Ovary (tissue), 9 donors: ENCODE results near the gene NYAP1. TPM values are rescaled to one million over a fixed set of nuclear protein-coding genes. Genes with fewer than 3 reads are reported as not detected.
A peak's percentile ranks its signal among the peaks of the same experiment; 100 is the strongest.
"Not testable (repeated sequence)": the region's sequence is repeated elsewhere in the genome, so short reads cannot be mapped to it uniquely, and the experiment has no call there.

Source experiments
- DNase-seq, 5 donors: peaks; one replicate each; pipeline ENCODE4 v3.0.0-alpha.2; 2019 to 2020
- H3K27ac ChIP-seq, 2 donors: fragments of 200-600 bp; one replicate each; pipeline versions ENCODE4 v1.5.1 to v1.8.0; 2019 to 2022
- H3K27me3 ChIP-seq: fragments of 200-600 bp; one replicate; pipeline ENCODE4 v1.8.0; 2022
- H3K36me3 ChIP-seq: fragments of 200-600 bp; sonication (generic); one replicate; pipeline ENCODE4 v1.5.1; 2019
- H3K4me1 ChIP-seq: one replicate; pipeline ENCODE4 v1.8.1; 2013; ENCODE audit warnings: mild to moderate bottlenecking, moderate library complexity; ENCODE audit not compliant: insufficient read depth
- H3K4me3 ChIP-seq: fragments of 200-600 bp; sonication (generic); one replicate; pipeline ENCODE4 v1.5.1; 2017
- H3K9me3 ChIP-seq, 2 donors: fragments of 200-600 bp in 1 of 2; sonication (generic) in 1 of 2; one replicate each; pipeline versions ENCODE4 v1.5.1 to v1.8.1; 2013 to 2019; ENCODE audit warnings: mild to moderate bottlenecking in 1 of 2, moderate library complexity in 1 of 2
- EP300 ChIP-seq: sonication (generic); formaldehyde crosslinking; IDR thresholded peaks from one replicate; pipeline ENCODE4 v1.6.1; 2017; ENCODE audit warnings: antibody characterized with exemption
- POLR2A ChIP-seq: fragments of 450-650 bp; IDR thresholded peaks from one replicate; pipeline ENCODE4 v1.6.1; 2017; ENCODE audit warnings: antibody characterized with exemption, mild to moderate bottlenecking, moderate library complexity
- WGBS, 3 donors: extraction: QIAGEN DNeasy Blood & Tissue Kit in 1 of 3; methylation state at CpG; one replicate each; pipeline versions ENCODE4 v1.1.5 to v1.1.7; 2013 to 2017; 5-methylcytosine and 5-hydroxymethylcytosine counted together
- intact Hi-C, 4 donors: fragments of 100-400 bp; cut with DNase I; formaldehyde crosslinking; loops; one replicate each; pipeline versions ENCODE4 v1.11.0 to v1.15.1; 2022 to 2023
- polyA plus RNA-seq, 2 donors: library from polyadenylated mRNA; stranded (reverse); fragments of 200-250 nt in 1 of 2; fragments of 350-450 nt in 1 of 2; fragmentation: Illumina TruSeq in 1 of 2; extraction: RNeasy Lipid Tissue Mini Kit (QIAGEN cat#74804) in 1 of 2; gene quantifications; one replicate each; pipeline ENCODE4 v1.2.3, GENCODE V29; 2013 to 2014
- total RNA-seq, 7 donors: library from RNA; depleted of rRNA in 2 of 7; stranded (reverse); fragments of >200 nt in 2 of 7; fragmentation: NEBNext Ultra II Directional in 3 of 7; extraction: Animal tissue kit (Norgen Biotek cat#: 25700) in 3 of 7; gene quantifications; one replicate each; pipeline versions ENCODE4 v1.1.0 to v1.2.4, GENCODE V29; 2016 to 2023
- TF ChIP-seq, protein P1 (sequence below), 3 donors: fragments of 450-650 bp in 2 of 3; fragments of 200-600 bp in 1 of 3; IDR thresholded peaks; one replicate each; pipeline versions ENCODE4 v1.5.1 to v1.8.0; 2016 to 2022; ENCODE audit warnings: antibody characterized with exemption in 3 of 3, mild to moderate bottlenecking in 1 of 3
- donor health status: DM: no; HTN: no; CAD: no; lungs with moderate emphysema.
- donor health status: DM: no; HTN: no; CAD: no.
- donor health status: Bipolar disorder and iron deficiency.
- donor health status: DM: yes; HTN: yes; CAD: no.
- donor health status: DM: no; HTN: no; CAD: no.
- donor health status: DM: yes; HTN: yes; CAD: no.

NYAP1 gene
- total and polyA plus RNA-seq, 9 donors = 0.28 to 10.1 (median 6.8) TPM

DNA sequence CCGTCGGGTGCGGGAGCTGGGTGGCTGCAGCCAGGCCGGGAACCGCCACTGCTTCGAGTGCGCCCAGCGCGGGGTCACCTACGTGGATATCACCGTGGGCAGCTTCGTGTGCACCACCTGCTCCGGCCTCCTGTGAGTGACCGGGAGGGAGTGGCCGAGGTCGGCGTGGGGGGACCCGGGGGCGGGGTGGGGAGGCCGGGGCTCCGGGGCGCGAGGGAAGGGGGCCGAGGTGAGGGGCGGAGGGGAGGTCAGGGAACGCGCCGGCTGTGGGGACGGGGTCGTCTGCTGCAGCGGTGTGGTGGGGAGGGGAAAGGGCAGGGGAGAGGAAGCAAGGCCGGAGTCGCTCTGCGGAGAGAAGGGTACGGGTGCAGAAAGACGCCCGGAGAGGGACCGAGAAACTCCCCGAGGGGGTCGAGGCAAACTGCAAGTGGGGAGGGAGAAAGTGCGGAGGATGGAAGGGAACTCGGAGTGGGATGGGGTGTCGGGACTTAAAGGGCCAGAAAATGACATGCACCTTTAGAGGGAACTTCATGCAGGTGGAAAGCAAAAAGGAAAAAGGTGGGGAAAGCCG lies 55.8 kb downstream of the NYAP1 start:
- peak overlapping the region; percentile 88 for H3K4me3 ChIP-seq
- H3K27me3 ChIP-seq = no peaks in the 10 kb centered on the region
- peaks cover 13% of the 10 kb centered on the region for H3K4me1 ChIP-seq
- WGBS, 3 donors = 0 to 1% (median 1%) methylated on average over 37 to 44 of the region's 44 CpGs
- TF ChIP-seq, protein P1, sequence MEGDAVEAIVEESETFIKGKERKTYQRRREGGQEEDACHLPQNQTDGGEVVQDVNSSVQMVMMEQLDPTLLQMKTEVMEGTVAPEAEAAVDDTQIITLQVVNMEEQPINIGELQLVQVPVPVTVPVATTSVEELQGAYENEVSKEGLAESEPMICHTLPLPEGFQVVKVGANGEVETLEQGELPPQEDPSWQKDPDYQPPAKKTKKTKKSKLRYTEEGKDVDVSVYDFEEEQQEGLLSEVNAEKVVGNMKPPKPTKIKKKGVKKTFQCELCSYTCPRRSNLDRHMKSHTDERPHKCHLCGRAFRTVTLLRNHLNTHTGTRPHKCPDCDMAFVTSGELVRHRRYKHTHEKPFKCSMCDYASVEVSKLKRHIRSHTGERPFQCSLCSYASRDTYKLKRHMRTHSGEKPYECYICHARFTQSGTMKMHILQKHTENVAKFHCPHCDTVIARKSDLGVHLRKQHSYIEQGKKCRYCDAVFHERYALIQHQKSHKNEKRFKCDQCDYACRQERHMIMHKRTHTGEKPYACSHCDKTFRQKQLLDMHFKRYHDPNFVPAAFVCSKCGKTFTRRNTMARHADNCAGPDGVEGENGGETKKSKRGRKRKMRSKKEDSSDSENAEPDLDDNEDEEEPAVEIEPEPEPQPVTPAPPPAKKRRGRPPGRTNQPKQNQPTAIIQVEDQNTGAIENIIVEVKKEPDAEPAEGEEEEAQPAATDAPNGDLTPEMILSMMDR (IDR thresholded peaks at IDR 0.05) = no peak
- TF ChIP-seq EP300 = no peak
- TF ChIP-seq POLR2A = no peak
- intact Hi-C loops = loop anchor here in 1 of 4 donors (5.0 kb wide), 1 partner anchor 133 kb away; the partner anchor contains the start of gene GNB2
- DNase-seq = no peak
- H3K36me3 ChIP-seq = no peaks in the 10 kb centered on the region
- peak overlapping the region; percentile 41 to 42 for H3K27ac ChIP-seq
- H3K9me3 ChIP-seq = no peaks in the 10 kb centered on the region

DNA sequence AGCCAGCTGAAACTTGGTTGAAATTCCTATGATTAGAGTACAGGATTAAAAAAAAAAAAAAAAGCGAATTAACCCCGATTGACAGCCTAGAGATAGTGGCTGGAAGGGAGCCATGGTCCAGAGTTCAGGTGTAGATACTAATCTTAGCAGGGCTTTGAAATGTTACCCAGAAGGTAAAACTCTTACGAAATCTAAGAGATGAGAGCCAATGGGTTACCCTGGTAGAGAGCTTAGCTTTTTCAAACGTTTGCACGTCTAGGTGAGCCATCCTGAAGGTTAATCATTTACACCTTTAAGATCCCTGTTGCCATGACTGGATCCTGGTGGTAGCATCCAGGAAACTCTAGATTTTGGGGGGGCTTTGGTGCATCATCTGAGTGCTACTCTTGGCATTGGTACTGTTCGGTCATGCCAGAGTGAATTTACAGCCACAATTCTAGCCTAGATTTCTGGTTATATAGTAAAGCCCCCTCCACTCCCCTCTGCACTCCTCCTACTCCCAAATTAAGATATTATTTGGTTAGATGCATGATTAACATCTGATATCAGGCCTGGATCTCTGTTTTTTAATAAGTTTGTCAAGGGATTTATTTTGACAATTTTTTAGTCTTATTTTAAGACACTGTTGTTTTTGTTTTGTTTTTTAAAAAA lies 56.5 kb downstream of the NYAP1 start:
- Histone ChIP-seq H3K9me3 (no peaks in the 10 kb centered on the region), H3K27ac (no peak overlapping the region), H3K36me3 (no peaks in the 10 kb centered on the region), H3K27me3 (no peaks in the 10 kb centered on the region), H3K4me3 (peak overlapping the region; percentile 88), H3K4me1 (peaks cover 19% of the 10 kb centered on the region)
- intact Hi-C loops = no loop called here
- no peak for TF ChIP-seq EP300
- no peak for TF ChIP-seq POLR2A
- TF ChIP-seq, protein P1 (IDR thresholded peaks at IDR 0.05) = no peak
- no peak for DNase-seq
- WGBS, 3 donors = 36 to 38% (median 38%) methylated on average over 6 of the region's 6 CpGs

DNA sequence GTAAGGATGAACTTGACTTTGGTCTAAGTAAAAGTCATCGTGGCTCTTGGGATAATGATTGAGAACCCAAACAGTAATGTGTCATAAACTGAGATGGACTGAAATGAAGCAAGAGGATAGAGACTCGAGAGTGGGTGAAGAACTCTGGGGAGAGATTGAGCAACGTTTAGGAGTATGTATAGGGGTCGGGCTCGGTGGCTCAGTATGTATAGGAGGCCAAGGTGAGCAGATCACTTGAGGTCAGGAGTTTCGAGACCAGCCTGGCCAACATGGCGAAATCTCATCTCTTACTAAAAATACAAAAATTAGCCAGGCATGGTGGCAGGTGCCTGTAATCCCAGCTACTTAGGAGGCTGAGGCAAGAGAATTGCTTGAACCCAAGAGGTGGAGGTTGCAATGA lies 57.6 kb downstream of the NYAP1 start:
- not testable (repeated sequence) for H3K4me3 ChIP-seq

DNA sequence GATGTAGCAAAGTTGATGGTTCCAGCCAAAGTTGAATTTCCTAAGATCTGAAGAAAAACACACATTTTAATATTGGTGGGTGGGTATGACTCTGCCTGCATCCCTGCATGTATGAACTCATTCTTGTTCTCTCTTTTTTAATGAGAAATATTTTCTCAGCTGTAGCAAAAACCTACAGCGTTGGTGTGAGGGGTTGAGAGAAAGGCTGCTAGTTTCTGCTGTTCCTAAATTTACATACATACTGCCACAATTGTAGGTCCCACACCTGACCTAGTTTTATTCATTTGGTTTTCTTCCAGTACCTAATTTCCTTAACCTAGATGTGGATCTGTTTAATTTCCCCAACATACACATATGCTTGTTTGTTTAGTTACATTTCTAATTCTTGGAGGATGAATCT lies 59.9 kb downstream of the NYAP1 start:
- H3K9me3 ChIP-seq = no peaks in the 10 kb centered on the region
- TF ChIP-seq EP300 (no peak), POLR2A (no peak)
- TF ChIP-seq, protein P1 (IDR thresholded peaks at IDR 0.05) = no peak
- H3K4me3 ChIP-seq = no peak overlapping the region
- H3K4me1 ChIP-seq = peaks cover 47% of the 10 kb centered on the region
- peak overlapping the region in 1 of 2 donors; percentile 86 for H3K27ac ChIP-seq
- H3K36me3 ChIP-seq = no peaks in the 10 kb centered on the region
- intact Hi-C loops = no loop called here
- no peaks in the 10 kb centered on the region for H3K27me3 ChIP-seq
- no peak for DNase-seq
- 56 to 73% (median 61%) methylated on average over 1 of the region's 1 CpG for WGBS, 3 donors

More for the DNA sequence above, 57.6 kb downstream of the NYAP1 start:
- H3K4me1 ChIP-seq = peaks cover 25% of the 10 kb centered on the region
- H3K9me3 ChIP-seq, H3K27ac ChIP-seq, H3K27me3 ChIP-seq, intact Hi-C loops, H3K36me3 ChIP-seq, DNase-seq: not testable (repeated sequence)
- WGBS, 3 donors = 85 to 88% (median 87%) methylated on average over 7 of the region's 7 CpGs

DNA sequence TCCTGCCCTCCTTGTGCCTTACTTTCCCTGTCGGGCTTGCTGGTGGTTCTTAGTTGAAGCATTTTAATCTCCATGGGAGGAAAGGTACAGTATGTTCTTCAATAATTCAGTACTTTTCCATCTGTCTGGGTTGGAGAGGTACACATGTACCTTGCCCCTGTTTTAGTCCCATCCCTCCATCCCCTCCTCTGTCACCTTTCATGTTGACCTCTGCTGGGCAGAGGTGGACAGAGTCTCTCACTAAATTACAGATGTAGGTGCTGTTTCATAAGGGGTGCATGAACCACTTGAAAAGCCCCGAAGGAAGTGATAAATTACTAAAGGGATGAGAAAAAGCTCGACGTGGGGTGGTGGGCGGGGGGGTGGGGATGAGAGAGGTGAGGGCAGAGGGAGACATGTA lies 60.7 kb downstream of the NYAP1 start:
- TF ChIP-seq POLR2A (no peak), EP300 (no peak)
- TF ChIP-seq, protein P1 (IDR thresholded peaks at IDR 0.05) = no peak
- H3K36me3 ChIP-seq = no peaks in the 10 kb centered on the region
- no peak overlapping the region for H3K4me3 ChIP-seq
- intact Hi-C loops = no loop called here
- peak overlapping the region; percentile 82 to 86 for H3K27ac ChIP-seq
- no peaks in the 10 kb centered on the region for H3K9me3 ChIP-seq
- no peak for DNase-seq
- H3K4me1 ChIP-seq = peaks cover 52% of the 10 kb centered on the region
- no peaks in the 10 kb centered on the region for H3K27me3 ChIP-seq
- WGBS, 3 donors = 29 to 34% (median 32%) methylated on average over 5 of the region's 5 CpGs
